SK-N-SH treated with all-trans-retinoic acid at 6 μM for 48 hours (cell line): Measurements from ENCODE around the gene IGLL5.

Source experiments
- ATAC-seq: fragments of 200-7000 bp; cut with Tn5 transposase; 3 replicates; pipeline ENCODE4 v1.9.1; 2020; ENCODE audit warnings: mild to moderate bottlenecking, moderate library complexity
- ARNTL ChIP-seq: fragments of 450-650 bp; formaldehyde crosslinking; IDR thresholded peaks from 2 replicates; pipeline ENCODE4 v1.5.0; 2020; ENCODE audit warnings: low read depth, mild to moderate bottlenecking, moderate library complexity, borderline replicate concordance
- BACH2 ChIP-seq: fragments of 250-450 bp; sonication (Bioruptor Pico); IDR thresholded peaks from 2 replicates; pipeline ENCODE4 v1.9.0; 2021; ENCODE audit warnings: mild to moderate bottlenecking, borderline replicate concordance
- CREB5 ChIP-seq: fragments of 250-450 bp; sonication (Bioruptor Pico); IDR thresholded peaks from 2 replicates; pipeline ENCODE4 v1.5.1; 2020; ENCODE audit warnings: low read depth, mild to moderate bottlenecking, moderate library complexity
- CSDC2 ChIP-seq: fragments of 250-450 bp; sonication (Bioruptor Pico); IDR thresholded peaks from 2 replicates; pipeline ENCODE4 v1.5.0; 2020; ENCODE audit warnings: mild to moderate bottlenecking, moderate library complexity
- ESRRG ChIP-seq: fragments of 250-450 bp; sonication (Bioruptor Pico); IDR thresholded peaks from 2 replicates; pipeline ENCODE4 v1.6.1; 2021; ENCODE audit warnings: mild to moderate bottlenecking
- GLIS3 ChIP-seq: fragments of 250-450 bp; sonication (Bioruptor Pico); IDR thresholded peaks from 2 replicates; pipeline ENCODE4 v1.5.0; 2020; ENCODE audit warnings: mild to moderate bottlenecking, moderate library complexity
- ISL1 ChIP-seq: fragments of 250-450 bp; sonication (Bioruptor Pico); IDR thresholded peaks from 2 replicates; pipeline ENCODE4 v2.1.2; 2022; ENCODE audit warnings: mild to moderate bottlenecking, moderate library complexity
- OSR1 ChIP-seq: fragments of 250-450 bp; sonication (Bioruptor Pico); IDR thresholded peaks from 2 replicates; pipeline ENCODE4 v1.8.0; 2022; ENCODE audit warnings: moderate library complexity, mild to moderate bottlenecking, inconsistent platforms
- PATZ1 ChIP-seq: fragments of 250-450 bp; sonication (Bioruptor Pico); IDR thresholded peaks from 2 replicates; pipeline ENCODE4 v1.8.0; 2020; ENCODE audit warnings: mild to moderate bottlenecking, moderate library complexity, borderline replicate concordance
- POU6F1 ChIP-seq: fragments of 250-450 bp; sonication (Bioruptor Pico); IDR thresholded peaks from 2 replicates; pipeline ENCODE4 v1.8.0; 2021; ENCODE audit warnings: low read depth, mild to moderate bottlenecking, moderate library complexity, borderline replicate concordance
- RARB ChIP-seq: fragments of 250-450 bp; sonication (Bioruptor Pico); IDR thresholded peaks from 2 replicates; pipeline ENCODE4 v1.8.0; 2021; ENCODE audit warnings: mild to moderate bottlenecking, moderate library complexity
- SNAI2 ChIP-seq: fragments of 250-450 bp; sonication (Bioruptor Pico); IDR thresholded peaks from 2 replicates; pipeline ENCODE4 v1.5.0; 2020; ENCODE audit warnings: mild to moderate bottlenecking, moderate library complexity
- TCF4 ChIP-seq: fragments of 250-450 bp; sonication (Bioruptor Pico); IDR thresholded peaks from 2 replicates; pipeline ENCODE4 v1.8.0; 2021; ENCODE audit warnings: mild to moderate bottlenecking, moderate library complexity, borderline replicate concordance
- TOX ChIP-seq: fragments of 250-450 bp; sonication (Bioruptor Pico); IDR thresholded peaks from 2 replicates; pipeline ENCODE4 v1.8.0; 2021; ENCODE audit warnings: mild to moderate bottlenecking, moderate library complexity, borderline replicate concordance
- TSHZ2 ChIP-seq: fragments of 250-450 bp; sonication (Bioruptor Pico); IDR thresholded peaks from 2 replicates; pipeline ENCODE4 v1.5.0; 2020; ENCODE audit warnings: mild to moderate bottlenecking, moderate library complexity
- ZC3H10 ChIP-seq: fragments of 250-450 bp; sonication (Bioruptor Pico); IDR thresholded peaks from 2 replicates; pipeline ENCODE4 v1.5.1; 2021; ENCODE audit warnings: mild to moderate bottlenecking, moderate library complexity
- ZFP3 ChIP-seq: fragments of 250-450 bp; sonication (Bioruptor Pico); IDR thresholded peaks from 2 replicates; pipeline ENCODE4 v1.5.0; 2020; ENCODE audit warnings: mild to moderate bottlenecking, moderate library complexity
- ZNF565 ChIP-seq: fragments of 450-650 bp; formaldehyde crosslinking; conservative IDR thresholded peaks from 2 replicates; pipeline ENCODE4 v1.5.0; 2020; ENCODE audit warnings: low read depth, mild to moderate bottlenecking, moderate library complexity
- ZNF70 ChIP-seq: fragments of 450-650 bp; formaldehyde crosslinking; IDR thresholded peaks from 2 replicates; pipeline ENCODE4 v1.5.0; 2020; ENCODE audit warnings: mild to moderate bottlenecking, moderate library complexity
- ZNF8 ChIP-seq: fragments of 450-650 bp; formaldehyde crosslinking; IDR thresholded peaks from 2 replicates; pipeline ENCODE4 v1.5.0; 2020; ENCODE audit warnings: mild to moderate bottlenecking, moderate library complexity

Gene IGLL5

GRCh38 chr22:22909605-22910271 lies 22.1 kb downstream of the IGLL5 start (continued):
- TF ChIP-seq POU6F1 (no peak), ZNF8 (CRISPR knock-in tag) (no peak), RARB (no peak), CREB5 (CRISPR knock-in tag) (no peak), ZC3H10 (no peak)
- TF ChIP-seq, all 23 proteins: peak for 0

- no peak for ATAC-seq
- TF ChIP-seq ZFP3 (no peak), ISL1 (CRISPR knock-in tag) (no peak), TCF4 (CRISPR knock-in tag) (no peak), ZNF8 (CRISPR knock-in tag) (no peak), ARNTL (CRISPR knock-in tag) (no peak), ZNF565 (CRISPR knock-in tag) (no peak), POU6F1 (no peak), TOX (CRISPR knock-in tag) (no peak), GLIS3 (CRISPR knock-in tag) (no peak), ZNF70 (CRISPR knock-in tag) (no peak), OSR1 (CRISPR knock-in tag) (no peak)
Measured at GRCh38 chr22:22910272-22911240, 22.9 kb downstream of the IGLL5 start.

- TF ChIP-seq SNAI2, result no peak
- TF ChIP-seq ESRRG, result no peak
- no peak for TF ChIP-seq TOX (CRISPR knock-in tag)
- no peak for TF ChIP-seq ZC3H10
- TF ChIP-seq BACH2, result no peak
- no peak for TF ChIP-seq CSDC2
- no peak for TF ChIP-seq TSHZ2 (CRISPR knock-in tag)
- TF ChIP-seq ZNF565 (CRISPR knock-in tag), result no peak
- TF ChIP-seq ZNF8 (CRISPR knock-in tag), result no peak
- no peak for TF ChIP-seq ZNF70 (CRISPR knock-in tag)
- no peak for TF ChIP-seq PATZ1 (CRISPR knock-in tag)
- no peak for TF ChIP-seq ARNTL (CRISPR knock-in tag)
- TF ChIP-seq GLIS3 (CRISPR knock-in tag), result no peak
- ATAC-seq, result no peak
Measured at GRCh38 chr22:22911327-22912134, 23.9 kb downstream of the IGLL5 start.
